ENCODE results near the gene TPRG1. TPM values are rescaled to one million over a fixed set of nuclear protein-coding genes. Genes with fewer than 3 reads are reported as not detected.

Gene TPRG1
- total RNA-seq, 1 donor from 2014 or later = 11.6 TPM

DNA sequence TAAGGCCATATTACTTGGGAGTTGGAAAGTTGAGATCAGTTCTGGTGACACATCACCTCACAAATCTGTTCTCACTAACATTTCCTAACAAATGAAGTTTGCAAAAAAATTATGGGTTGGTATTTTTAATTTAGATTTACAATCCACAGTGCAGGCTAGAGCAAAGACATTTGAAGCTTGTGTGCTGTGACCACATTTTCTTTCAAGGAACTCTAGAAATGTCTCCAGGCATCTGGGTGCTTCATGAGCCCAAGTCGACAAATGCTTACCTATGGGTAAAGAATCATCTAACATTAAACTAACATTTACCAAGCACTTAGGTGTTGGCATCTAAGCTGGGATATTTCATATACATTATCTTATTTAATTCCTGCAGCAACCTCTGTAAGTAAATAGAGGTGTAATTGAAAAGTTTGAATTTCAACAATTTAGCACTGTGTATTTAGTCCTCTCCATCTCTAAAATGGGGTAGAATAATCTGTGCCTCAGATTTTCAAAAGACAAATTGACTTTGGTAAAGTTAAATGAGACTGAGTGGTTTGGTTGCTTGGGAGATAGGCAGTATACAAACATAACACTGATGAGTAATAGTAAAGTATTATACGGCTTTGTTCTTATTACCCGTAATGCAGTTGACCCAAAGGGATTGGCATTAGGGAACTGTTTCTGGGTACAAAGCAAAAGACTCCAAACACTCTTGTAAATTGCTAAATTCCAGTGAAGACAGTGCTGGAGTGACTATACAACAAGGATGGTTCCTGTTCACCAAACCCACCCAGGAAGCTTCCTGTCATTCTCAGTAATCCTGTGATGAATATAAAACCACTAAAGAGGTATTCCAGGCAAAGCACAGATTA lies 162.5 kb downstream of the TPRG1 start:
- DNase-seq (ENCODE audit: extremely low spot score, unreplicated experiment) = no peak
- H3K4me3 Mint-ChIP-seq = no peak overlapping the region
- no peaks in the 10 kb centered on the region for H3K9me3 Mint-ChIP-seq
- H3K27ac Mint-ChIP-seq = no peak overlapping the region
- H3K36me3 Mint-ChIP-seq = no peaks in the 10 kb centered on the region
- TF ChIP-seq, protein P1, sequence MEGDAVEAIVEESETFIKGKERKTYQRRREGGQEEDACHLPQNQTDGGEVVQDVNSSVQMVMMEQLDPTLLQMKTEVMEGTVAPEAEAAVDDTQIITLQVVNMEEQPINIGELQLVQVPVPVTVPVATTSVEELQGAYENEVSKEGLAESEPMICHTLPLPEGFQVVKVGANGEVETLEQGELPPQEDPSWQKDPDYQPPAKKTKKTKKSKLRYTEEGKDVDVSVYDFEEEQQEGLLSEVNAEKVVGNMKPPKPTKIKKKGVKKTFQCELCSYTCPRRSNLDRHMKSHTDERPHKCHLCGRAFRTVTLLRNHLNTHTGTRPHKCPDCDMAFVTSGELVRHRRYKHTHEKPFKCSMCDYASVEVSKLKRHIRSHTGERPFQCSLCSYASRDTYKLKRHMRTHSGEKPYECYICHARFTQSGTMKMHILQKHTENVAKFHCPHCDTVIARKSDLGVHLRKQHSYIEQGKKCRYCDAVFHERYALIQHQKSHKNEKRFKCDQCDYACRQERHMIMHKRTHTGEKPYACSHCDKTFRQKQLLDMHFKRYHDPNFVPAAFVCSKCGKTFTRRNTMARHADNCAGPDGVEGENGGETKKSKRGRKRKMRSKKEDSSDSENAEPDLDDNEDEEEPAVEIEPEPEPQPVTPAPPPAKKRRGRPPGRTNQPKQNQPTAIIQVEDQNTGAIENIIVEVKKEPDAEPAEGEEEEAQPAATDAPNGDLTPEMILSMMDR (conservative IDR thresholded peaks at IDR 0.05) = no peak
- H3K27me3 Mint-ChIP-seq = no peaks in the 10 kb centered on the region
- peaks cover 7% of the 10 kb centered on the region for H3K4me1 Mint-ChIP-seq (ENCODE audit: unreplicated experiment)

DNA sequence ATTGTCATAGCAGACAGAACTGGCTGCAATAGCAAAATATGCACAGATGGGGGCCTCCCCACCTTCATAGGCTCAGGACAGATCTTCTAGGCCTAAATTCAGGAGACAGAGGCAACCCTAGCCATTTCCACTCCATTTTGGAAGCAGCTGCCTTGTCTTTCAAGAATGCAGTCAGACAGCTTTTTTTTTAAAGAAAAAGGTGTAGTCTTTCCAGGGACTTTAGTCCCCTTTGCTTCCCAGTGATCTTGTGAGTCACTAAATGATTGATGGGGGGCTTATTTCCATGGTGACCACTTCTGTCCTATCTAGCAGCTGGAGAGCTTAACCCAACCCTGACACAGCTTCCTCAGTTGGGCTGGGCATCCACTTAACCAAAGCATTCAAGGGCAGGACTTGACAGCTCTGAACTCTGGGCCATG lies 165.9 kb downstream of the TPRG1 start:
- Mint-ChIP-seq H3K36me3 (no peaks in the 10 kb centered on the region), H3K9me3 (no peaks in the 10 kb centered on the region), H3K4me3 (peak overlapping the region; percentile 12), H3K4me1 (ENCODE audit: unreplicated experiment) (peaks cover 11% of the 10 kb centered on the region), H3K27me3 (no peaks in the 10 kb centered on the region), H3K27ac (peak overlapping the region; percentile 91)
- no peak for DNase-seq (ENCODE audit: extremely low spot score, unreplicated experiment)
- TF ChIP-seq, protein P1 (conservative IDR thresholded peaks at IDR 0.05) = no peak

DNA sequence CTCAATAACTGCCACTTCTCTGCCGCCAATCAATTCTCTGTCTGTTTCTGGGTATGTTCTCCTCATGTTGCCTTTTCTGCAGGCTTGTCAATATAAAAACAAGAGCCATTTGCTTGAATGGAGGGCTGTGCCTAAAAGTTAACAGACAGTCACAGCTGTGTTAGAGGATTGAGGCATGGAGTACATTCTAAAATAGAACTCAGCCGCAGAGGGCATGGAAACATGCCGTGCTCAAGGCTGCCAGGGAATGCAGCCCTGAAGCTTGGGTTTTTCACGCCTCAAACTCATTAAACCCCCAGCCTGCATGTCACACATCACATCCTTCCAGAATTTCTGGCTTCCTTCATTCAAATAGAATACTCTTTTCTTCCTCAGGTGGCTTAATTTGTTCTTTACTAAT lies 166.6 kb downstream of the TPRG1 start:
- TF ChIP-seq, protein P1 (conservative IDR thresholded peaks at IDR 0.05) = no peak
- Mint-ChIP-seq H3K4me1 (ENCODE audit: unreplicated experiment) (peaks cover 14% of the 10 kb centered on the region), H3K27ac (peak overlapping the region; percentile 91), H3K4me3 (no peak overlapping the region), H3K36me3 (no peaks in the 10 kb centered on the region), H3K9me3 (no peaks in the 10 kb centered on the region), H3K27me3 (no peaks in the 10 kb centered on the region)
- no peak for DNase-seq (ENCODE audit: extremely low spot score, unreplicated experiment)

DNA sequence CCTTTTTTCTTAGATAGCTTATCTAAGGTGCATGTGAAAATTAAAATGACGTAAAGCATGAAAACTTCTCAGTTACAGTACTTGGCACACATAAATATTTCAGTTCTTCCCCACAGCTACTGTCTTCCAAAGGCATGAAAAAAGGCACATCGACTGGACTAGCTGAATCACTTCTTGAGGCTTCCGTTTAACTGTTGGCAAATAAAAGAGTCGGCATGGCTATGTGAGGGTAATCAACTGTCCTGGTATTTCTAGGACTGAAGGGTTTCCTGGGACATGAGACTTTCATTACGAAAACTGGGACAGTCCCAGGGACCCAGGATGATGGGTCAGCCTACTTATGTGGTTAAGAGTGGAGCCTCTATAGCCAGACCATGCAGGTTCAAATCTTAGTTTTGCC lies 168.2 kb downstream of the TPRG1 start:
- H3K27ac Mint-ChIP-seq = no peak overlapping the region
- H3K36me3 Mint-ChIP-seq = no peaks in the 10 kb centered on the region
- DNase-seq (ENCODE audit: extremely low spot score, unreplicated experiment) = no peak
- H3K27me3 Mint-ChIP-seq = no peaks in the 10 kb centered on the region
- no peaks in the 10 kb centered on the region for H3K9me3 Mint-ChIP-seq
- TF ChIP-seq, protein P1 (conservative IDR thresholded peaks at IDR 0.05) = no peak
- H3K4me1 Mint-ChIP-seq (ENCODE audit: unreplicated experiment) = peaks cover 14% of the 10 kb centered on the region
- H3K4me3 Mint-ChIP-seq = no peak overlapping the region

DNA sequence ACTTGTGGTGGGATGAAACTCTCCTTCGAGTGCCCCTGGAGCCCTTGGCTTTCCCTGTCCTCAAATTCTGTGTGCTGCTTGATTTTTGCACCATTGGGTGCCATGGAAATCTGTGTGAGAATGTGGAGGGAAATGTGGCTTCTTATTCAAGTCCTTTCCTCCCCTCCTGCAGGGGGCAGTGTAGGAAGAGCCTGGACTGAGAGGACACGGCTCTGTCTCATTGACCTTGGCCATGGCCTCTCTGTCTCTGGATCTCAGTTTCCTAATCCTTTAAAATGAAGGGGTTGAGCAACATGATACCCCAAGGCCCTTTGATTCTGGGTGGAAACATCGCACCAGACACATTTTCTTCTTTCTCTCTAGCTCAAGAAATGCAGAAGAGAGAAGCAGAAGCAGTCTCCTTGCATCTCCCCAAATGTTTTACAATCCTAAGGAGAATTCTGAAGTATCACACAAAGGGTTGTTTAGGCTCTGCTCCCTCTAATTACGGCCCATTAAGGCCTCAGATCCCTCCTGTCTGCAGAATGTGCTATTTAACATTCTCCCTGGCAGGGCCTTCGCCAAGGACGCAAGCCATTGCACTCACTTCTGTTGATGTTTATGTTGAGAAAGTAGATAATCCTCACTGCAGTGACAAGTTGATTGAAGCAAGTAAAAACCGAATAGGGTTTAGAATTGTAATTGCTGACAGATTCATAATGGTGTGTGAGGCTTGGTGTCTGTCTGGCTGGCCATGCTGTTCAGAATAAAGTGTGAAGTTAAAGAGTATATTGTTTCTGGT lies 169.1 kb downstream of the TPRG1 start:
- TF ChIP-seq, protein P1 (conservative IDR thresholded peaks at IDR 0.05) = peak; percentile 52
- Mint-ChIP-seq H3K27me3 (no peaks in the 10 kb centered on the region), H3K9me3 (no peaks in the 10 kb centered on the region), H3K36me3 (no peaks in the 10 kb centered on the region), H3K27ac (no peak overlapping the region), H3K4me3 (no peak overlapping the region), H3K4me1 (ENCODE audit: unreplicated experiment) (peaks cover 14% of the 10 kb centered on the region)
- DNase-seq (ENCODE audit: extremely low spot score, unreplicated experiment) = no peak
